Motor neuron (in vitro differentiated cells): ENCODE results near the gene RALGPS1. TPM values are rescaled to one million over a fixed set of nuclear protein-coding genes. Genes with fewer than 3 reads are reported as not detected.

Experiments
- ATAC-seq, 8 experiments: fragments of 200-7000 bp; cut with Tn5 transposase; replicated peaks in 6 of 8; 2 replicates each; pipeline ENCODE4 v1.8.0; 2021; ENCODE audit warnings: mild to moderate bottlenecking in 8 of 8, moderate library complexity in 8 of 8
- H3K27ac ChIP-seq, 2 donors: fragments of 250-450 bp; sonication (Bioruptor Pico); 2 replicates each; pipeline ENCODE4 v1.9.0; 2021; ENCODE audit warnings: antibody characterized with exemption in 2 of 2, mild to moderate bottlenecking in 2 of 2, moderate library complexity in 1 of 2
- H3K4me1 ChIP-seq, 2 donors: fragments of 250-450 bp; sonication (Bioruptor Pico); replicated peaks in 1 of 2; 2 replicates each; pipeline ENCODE4 v1.6.1; 2021; ENCODE audit warnings: antibody characterized with exemption in 2 of 2, mild to moderate bottlenecking in 2 of 2, moderate library complexity in 1 of 2
- H3K4me3 ChIP-seq, 5 donors: fragments of 250-450 bp; sonication (Bioruptor Pico); 2 replicates each; pipeline ENCODE4 v1.9.0; 2021; ENCODE audit warnings: antibody characterized with exemption in 5 of 5, mild to moderate bottlenecking in 5 of 5, moderate library complexity in 4 of 5
- WGBS, 10 experiments: fragments of 450-650 bp; shearing (Covaris generic); methylation state at CpG; one replicate each; pipeline ENCODE4 v1.0.0; 2022; 5-methylcytosine and 5-hydroxymethylcytosine counted together
- in situ Hi-C, 9 experiments: fragments of 400-800 bp; cut with MboI; loops; one replicate each; pipeline ENCODE4 v1.15.0; 2021; ENCODE audit warnings: low sequenced_read_pairs in 9 of 9, low pct_unique_long_range_greater_than_20kb in 2 of 9; ENCODE audit not compliant: unreplicated experiment in 9 of 9
- total RNA-seq, 8 experiments: library from RNA; unstranded; fragments of 300-600 nt; gene quantifications; 2 replicates each; pipeline versions ENCODE4 v1.2.3 to v1.2.4, GENCODE V29; 2022

RALGPS1 gene
- total RNA-seq, 8 experiments from 2014 or later = 4.3 to 29.6 (median 17.3) TPM

DNA sequence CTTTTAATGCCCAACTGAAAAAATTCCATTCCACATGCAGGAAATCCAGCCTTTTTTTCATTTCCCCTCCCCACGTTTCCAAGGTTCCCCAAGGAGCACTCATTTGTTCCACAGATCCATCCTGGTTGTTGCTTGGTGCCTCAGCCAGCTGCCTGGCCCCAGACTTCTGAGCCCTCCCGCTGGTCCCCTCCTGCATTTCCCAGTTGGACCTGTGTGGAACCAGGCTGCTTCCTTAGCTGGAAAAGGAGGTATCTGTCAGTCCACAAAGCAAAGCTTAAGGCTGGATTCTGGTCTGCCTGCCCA lies 163.0 kb downstream of the RALGPS1 start:
- Histone ChIP-seq H3K4me3 (no peak overlapping the region), H3K4me1 (peaks cover 22 to 24% of the 10 kb centered on the region in 2 donors), H3K27ac (no peak overlapping the region)
- ATAC-seq = no peak
- in situ Hi-C loops = no loop called here
- 0 to 100% (median 60%) methylated on average over 1 of the region's 2 CpGs; no CpG with 5 or more reads in 5 of the 10 experiments for WGBS, 10 experiments

DNA sequence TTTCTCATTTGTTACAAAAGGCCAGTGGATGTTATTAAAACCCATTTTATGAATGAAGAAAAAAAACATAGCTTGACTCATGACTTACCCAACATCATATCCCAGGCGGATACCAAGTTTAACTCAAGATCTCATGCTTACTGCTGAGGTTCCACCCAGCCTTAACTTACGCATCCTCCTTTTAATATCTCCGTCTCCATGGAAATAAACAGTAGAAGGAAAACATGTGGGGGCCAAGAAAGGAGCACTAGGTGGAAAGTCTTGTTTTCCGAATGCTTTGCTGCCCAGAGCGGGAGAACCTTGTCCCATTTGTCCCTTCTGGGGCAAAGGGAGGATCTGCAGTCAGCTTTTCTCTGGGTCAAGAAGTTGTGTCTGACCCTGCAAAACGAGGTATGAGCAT lies 163.8 kb downstream of the RALGPS1 start:
- ATAC-seq = peak in 1 of 8 experiments; percentile 18
- Histone ChIP-seq H3K4me1 (peaks cover 22 to 24% of the 10 kb centered on the region in 2 donors), H3K27ac (no peak overlapping the region), H3K4me3 (no peak overlapping the region)
- WGBS, 10 experiments = 70 to 100% (median 94%) methylated on average over 1 to 6 of the region's 6 CpGs; no CpG with 5 or more reads in 1 of the 10 experiments
- in situ Hi-C loops = no loop called here

DNA sequence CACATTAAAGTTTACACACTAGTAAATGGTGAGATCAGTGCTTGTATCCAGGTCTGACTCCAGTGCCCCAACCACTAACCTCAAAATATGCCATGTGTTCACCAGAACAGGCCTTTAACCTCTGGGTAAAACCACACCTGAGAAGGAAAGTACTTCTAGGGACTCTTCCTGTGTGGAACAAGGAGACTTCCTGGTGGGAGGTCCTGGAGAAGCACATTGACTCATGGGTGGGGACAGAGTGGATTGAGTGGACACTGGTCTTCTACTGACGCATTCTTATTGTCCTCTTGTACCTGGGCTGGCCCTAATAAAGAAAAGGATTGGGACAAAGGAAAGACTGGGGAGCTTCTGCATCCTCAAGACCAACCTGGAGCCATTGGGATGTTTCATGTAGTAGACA lies 164.4 kb downstream of the RALGPS1 start:
- WGBS, 10 experiments = 80 to 100% (median 100%) methylated on average over 1 of the region's 1 CpG; no CpG with 5 or more reads in 6 of the 10 experiments
- Histone ChIP-seq H3K4me1 (peaks cover 21 to 24% of the 10 kb centered on the region in 2 donors), H3K4me3 (no peak overlapping the region), H3K27ac (no peak overlapping the region)
- ATAC-seq = no peak
- in situ Hi-C loops = no loop called here

DNA sequence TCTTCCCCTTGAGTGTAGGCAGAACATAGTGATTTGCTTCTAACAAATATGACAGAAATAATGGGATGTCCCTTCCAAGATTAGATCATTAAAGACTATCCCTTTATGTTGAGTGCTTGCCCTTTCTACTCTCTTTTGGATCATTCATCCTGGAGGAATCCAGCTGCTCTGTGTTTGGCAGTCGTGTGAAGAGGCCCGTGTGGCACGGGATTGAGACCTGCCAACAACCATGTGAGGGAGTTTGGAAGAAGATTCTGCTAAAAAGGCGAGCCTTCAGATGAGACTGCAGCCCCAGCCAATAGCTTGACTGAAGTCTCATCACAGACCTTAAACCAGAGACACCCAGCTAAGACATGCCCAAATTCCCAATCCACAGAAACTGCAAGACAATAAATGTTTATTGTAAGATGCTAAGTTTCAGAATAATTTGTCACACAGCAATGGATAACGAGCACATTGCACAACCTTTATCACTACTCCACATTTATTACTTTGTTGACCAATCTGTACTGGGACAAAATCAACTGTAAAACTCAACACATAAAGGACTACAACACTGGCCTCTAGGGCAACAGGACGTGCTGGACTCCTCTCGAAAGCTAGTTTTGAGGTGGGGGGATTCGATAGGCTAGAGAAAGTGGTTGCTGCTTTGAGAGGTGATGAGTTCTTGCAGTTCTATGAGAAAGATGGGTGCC lies 165.0 kb downstream of the RALGPS1 start:
- in situ Hi-C loops = no loop called here
- no peak for ATAC-seq
- WGBS, 10 experiments = 29 to 100% (median 94%) methylated on average over 2 to 6 of the region's 8 CpGs; no CpG with 5 or more reads in 4 of the 10 experiments
- H3K4me3 ChIP-seq = no peak overlapping the region
- no peak overlapping the region for H3K27ac ChIP-seq
- peaks cover 15 to 18% of the 10 kb centered on the region in 2 donors for H3K4me1 ChIP-seq

DNA sequence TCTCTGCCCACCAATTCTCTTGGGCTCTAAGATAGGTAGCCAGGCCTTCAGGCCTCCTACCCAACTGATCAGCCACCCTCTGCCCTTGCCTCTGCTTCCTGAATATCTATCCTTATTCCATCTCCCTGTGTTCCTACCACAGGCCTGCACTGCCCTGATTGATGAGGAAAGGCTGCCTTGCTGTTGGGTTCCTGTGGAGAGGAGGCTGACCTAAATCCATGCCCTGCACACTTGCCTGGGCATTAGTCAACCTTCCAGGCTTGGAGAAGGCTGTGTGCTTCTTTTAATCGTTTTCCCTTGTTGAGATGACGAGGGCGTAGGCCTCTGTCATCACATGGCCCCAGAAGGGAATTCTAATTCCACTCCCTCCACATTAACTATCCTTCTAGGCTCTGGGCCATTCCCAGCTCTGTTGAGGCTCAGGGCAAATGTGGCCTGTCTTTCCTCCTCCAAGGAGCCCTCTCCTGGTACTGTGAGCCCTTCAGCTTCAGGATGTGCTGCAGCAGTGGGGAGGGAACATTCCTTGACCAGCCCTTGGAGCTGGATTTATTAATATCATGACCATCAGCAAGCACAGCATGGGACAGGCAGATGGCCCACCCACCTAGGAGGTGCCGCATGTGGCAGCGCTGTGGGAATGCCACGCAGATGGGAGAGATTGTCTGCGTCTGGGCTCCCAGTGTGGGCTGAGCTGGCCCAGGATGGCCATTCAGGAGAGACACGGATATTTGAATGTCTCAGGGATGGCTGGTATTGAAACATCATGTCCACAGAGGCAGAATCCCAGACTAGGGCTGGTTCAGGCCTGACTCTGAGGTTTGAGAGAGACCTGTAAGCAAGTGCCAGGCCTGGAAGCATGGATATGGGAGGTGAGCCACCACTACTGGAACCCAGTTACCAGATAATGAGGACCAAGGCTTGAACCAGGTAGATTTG lies 166.9 kb downstream of the RALGPS1 start:
- in situ Hi-C loops = no loop called here
- H3K4me3 ChIP-seq = no peak overlapping the region
- peak in 3 of 8 experiments; percentile 29 to 60 (median 44) for ATAC-seq
- H3K4me1 ChIP-seq = no peaks in the 10 kb centered on the region
- H3K27ac ChIP-seq = no peak overlapping the region
- 33 to 96% (median 73%) methylated on average over 1 to 5 of the region's 8 CpGs; no CpG with 5 or more reads in 3 of the 10 experiments for WGBS, 10 experiments

DNA sequence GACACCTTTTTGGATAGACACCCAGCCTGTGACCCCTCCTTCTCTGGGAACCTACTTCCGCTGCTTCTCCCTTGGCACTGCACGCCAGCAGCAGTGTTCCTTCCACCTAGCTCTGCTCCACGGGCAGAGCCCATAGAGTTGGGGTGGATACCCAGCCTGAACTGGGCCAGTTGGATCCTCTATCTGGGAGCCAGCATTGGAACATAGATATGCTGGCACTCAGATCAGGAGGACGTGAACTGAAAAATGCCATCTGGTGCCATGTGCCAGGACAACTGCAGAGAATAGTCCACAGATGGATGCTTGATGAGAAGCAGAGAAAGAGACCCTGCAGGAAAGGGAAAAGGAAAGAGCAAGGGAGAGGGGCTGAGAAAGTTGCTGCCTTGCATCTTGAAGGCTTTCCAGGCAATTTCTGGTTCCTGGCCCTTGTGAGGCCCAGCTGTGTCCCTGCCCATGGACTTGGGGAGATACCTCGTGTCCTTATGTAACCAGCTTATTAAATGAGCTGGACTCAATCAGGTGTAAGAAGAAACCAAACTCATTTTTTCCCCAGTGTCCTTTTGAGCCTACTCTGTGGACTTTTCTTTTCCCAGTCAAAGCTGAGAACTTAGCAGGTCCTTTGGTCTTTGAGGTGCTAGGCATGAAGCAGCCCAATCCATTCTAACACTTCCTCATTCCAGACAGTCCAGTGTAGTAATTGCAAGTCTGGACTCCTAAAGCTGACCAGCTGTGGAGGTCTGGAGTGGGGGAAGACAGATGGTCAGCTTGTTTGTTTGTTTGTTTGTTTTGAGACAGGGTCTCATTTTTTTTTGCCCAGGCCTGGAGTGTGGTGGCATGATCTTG lies 168.8 kb downstream of the RALGPS1 start:
- ATAC-seq = peak in 2 of 8 experiments; percentile 34 to 45
- in situ Hi-C loops = no loop called here
- WGBS, 10 experiments = 0 to 96% (median 80%) methylated on average over 1 to 5 of the region's 5 CpGs; no CpG with 5 or more reads in 1 of the 10 experiments
- H3K4me1 ChIP-seq = no peaks in the 10 kb centered on the region
- H3K4me3 ChIP-seq = no peak overlapping the region
- H3K27ac ChIP-seq = no peak overlapping the region

DNA sequence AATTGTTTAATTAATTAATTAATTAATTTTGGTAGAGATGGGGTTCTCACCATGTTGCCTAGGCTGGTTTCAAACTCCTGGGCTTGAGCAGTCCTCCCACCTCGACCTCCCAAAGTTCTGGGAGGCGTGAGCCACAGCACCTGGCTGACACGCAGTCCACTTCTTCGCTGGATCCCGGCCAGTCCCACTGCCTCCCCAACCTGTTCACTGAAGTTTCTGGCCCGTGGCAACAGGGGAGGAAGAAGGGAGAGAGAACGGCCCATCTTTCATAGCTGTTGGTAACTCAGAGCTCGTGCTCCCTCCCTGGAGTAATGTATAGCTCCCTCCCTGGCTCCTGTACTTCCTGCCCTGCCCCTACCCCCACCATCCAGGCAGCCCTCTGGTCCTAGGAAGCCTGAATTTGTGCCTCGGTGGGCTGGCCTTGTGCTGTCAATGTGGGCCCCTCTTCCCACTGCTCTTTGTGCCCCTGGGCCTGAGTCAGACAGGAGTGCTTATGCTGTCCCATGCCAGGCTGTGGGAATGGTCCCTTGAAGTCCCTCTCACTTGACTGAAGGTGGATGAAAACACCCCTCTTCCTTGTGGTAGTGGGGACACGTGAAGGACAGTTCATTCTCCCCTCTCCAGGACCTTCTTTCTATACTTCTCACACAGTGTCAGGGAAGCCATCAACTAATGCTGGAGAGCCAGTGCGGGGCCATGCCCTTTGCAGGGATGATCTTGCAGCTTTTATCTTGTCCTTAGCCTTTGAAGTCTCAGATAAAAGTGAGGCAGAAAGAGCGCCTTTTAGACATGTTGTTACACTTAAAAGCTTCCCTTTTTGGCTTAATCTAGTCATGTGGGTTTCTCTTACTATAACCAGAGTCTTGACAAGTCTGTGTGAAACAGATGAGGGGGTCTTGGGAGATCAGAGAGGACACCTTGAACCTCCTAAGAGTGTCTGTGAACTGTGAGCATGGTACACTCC lies 169.8 kb downstream of the RALGPS1 start:
- 55 to 100% (median 85%) methylated on average over 1 to 9 of the region's 12 CpGs; no CpG with 5 or more reads in 3 of the 10 experiments for WGBS, 10 experiments
- in situ Hi-C loops = no loop called here
- ATAC-seq = no peak
- H3K4me1 ChIP-seq = no peaks in the 10 kb centered on the region
- H3K27ac ChIP-seq = no peak overlapping the region
- H3K4me3 ChIP-seq = no peak overlapping the region

DNA sequence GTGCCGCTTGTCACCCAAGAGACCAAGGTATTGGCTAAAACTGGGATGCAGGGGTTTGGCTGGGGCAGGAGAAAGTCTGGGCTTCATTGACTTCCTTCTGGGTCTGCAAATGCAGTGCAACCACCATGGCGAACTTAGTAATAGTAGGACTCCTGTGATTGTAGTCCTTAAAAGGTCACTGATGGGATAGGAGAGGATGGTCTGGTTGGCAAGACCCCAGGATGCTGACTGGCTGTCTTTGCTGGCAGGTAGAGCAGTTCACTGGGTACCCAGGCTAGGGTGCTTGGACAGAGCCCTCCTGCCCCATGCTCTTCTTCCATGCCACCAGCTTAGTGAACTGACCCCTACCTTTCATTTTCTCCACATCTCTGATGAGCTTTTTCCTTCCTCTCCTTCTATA lies 170.6 kb downstream of the RALGPS1 start:
- WGBS, 10 experiments = 80 to 100% (median 93%) methylated on average over 1 to 2 of the region's 2 CpGs; no CpG with 5 or more reads in 6 of the 10 experiments
- Histone ChIP-seq H3K4me1 (no peaks in the 10 kb centered on the region), H3K27ac (no peak overlapping the region), H3K4me3 (no peak overlapping the region)
- ATAC-seq = no peak
- in situ Hi-C loops = no loop called here

DNA sequence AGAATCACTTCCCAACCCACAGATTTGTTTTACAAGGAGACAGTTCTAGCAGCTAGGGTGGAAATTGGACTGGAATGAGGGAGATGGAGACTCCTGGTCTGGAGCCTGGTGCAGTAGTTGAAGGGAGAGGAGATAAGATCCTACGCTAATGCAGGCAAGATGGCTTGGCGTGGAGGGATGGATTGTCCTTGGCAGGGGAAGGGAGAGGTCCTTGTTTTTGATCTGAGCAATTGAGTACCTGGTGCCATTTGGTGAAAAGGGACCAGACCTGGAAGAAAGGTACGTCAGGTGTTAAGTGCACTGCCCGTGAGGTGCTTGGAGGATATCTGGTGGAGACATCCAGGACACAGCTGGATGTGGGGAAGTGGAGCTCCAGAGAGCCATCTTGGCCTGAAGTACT lies 172.2 kb downstream of the RALGPS1 start:
- in situ Hi-C loops = no loop called here
- WGBS, 10 experiments = 92 to 100% (median 100%) methylated on average over 1 to 4 of the region's 4 CpGs; no CpG with 5 or more reads in 5 of the 10 experiments

DNA sequence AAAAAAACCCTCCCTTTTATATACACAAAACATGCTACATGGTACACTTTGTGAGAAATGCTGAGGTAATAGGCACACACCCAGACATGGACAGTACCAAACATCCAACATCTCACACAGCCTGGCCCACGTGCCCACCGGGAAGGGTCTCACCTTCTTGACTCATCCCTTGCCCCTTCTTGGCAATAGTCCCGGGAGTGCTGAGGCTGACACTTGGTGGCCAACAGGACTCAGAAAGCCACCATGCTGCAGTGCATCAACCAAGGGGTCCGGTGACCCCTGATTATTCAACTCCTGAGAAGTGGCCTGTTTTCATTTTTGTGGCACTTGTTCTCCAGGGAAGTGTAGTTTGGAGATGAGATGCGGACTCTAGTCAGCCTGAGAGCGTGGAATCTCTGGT lies 172.8 kb downstream of the RALGPS1 start:
- Histone ChIP-seq H3K4me3 (no peak overlapping the region), H3K4me1 (no peaks in the 10 kb centered on the region), H3K27ac (no peak overlapping the region)
- WGBS, 10 experiments = 82 to 100% (median 92%) methylated on average over 1 to 6 of the region's 6 CpGs; no CpG with 5 or more reads in 4 of the 10 experiments
- ATAC-seq = no peak
- in situ Hi-C loops = no loop called here

More for the DNA sequence above, 172.2 kb downstream of the RALGPS1 start:
- ATAC-seq = no peak
- no peaks in the 10 kb centered on the region for H3K4me1 ChIP-seq
- no peak overlapping the region for H3K27ac ChIP-seq
- H3K4me3 ChIP-seq = no peak overlapping the region

DNA sequence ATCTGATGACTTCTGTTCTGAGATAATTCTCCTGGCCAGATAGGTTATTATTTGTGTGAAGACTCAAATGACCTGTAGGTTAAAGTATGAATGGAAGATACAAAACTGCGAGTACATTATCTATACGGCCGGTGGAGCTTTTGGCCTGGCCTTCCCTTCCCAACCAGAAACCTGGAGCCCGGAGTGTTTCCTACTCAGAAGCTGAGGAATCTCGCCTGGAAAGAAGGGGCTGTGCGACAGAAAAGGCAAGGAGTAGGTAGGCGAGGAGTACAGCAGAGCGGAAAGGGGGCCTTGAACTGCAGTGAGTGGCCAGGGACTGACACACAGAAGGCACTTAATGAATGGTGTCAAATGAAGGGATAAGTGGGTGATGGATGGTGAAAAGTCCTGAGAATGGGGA lies 173.3 kb downstream of the RALGPS1 start:
- in situ Hi-C loops = no loop called here
- no peak for ATAC-seq
- no peak overlapping the region for H3K27ac ChIP-seq
- no peaks in the 10 kb centered on the region for H3K4me1 ChIP-seq
- 84 to 100% (median 92%) methylated on average over 1 to 8 of the region's 8 CpGs; no CpG with 5 or more reads in 2 of the 10 experiments for WGBS, 10 experiments
- no peak overlapping the region for H3K4me3 ChIP-seq
